DLD1 (cell line): ENCODE measurements around the gene MAPKAP1.

Source experiments
- in situ Hi-C: cut with HindIII; loops from 2 replicates; pipeline ENCODE4 v1.10.0; 2017; ENCODE audit warnings: low sequenced_read_pairs

The MAPKAP1 gene

DNA sequence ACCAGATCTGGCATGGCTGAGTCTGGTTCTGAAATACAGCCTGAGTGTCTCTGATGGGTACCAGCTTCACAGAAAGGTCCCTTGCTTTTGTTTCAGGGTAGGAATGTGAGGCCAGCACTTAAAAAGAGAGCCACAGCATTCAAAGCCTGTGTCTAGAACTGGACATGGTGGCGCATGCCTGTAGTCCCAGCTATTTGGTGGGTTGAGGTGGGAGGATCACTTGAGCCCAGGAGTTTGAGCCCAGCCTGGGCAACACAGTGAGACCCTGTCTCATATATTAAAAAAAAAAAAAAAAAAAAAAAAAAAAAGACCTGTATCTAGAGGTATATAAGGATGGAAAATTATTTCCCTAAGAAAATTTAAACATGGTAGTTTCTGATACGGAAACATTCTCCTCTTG, 243.1 kb downstream of the MAPKAP1 start:
- in situ Hi-C loops = no loop called here

DNA sequence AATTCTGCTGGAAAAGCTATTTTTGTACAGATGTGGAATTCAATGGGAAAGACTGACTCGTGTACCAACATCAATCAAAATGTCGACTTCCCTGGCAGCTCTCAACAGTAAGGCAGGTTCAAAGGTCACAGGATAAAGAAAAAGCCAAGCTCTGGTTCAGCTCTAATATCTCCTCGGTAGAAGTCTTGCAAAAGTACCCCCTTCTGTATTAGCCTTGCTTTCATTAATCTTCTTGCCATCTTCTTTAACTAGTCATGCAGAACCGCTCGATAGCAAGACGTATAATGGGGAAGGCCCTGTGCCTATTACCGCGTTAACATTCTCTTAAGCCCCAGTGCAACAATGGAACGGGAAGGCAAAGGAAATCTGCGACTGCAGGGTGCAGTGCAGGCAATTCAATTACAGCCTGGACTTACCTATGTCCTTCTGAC, 244.1 kb downstream of the MAPKAP1 start:
- in situ Hi-C loops = no loop called here

DNA sequence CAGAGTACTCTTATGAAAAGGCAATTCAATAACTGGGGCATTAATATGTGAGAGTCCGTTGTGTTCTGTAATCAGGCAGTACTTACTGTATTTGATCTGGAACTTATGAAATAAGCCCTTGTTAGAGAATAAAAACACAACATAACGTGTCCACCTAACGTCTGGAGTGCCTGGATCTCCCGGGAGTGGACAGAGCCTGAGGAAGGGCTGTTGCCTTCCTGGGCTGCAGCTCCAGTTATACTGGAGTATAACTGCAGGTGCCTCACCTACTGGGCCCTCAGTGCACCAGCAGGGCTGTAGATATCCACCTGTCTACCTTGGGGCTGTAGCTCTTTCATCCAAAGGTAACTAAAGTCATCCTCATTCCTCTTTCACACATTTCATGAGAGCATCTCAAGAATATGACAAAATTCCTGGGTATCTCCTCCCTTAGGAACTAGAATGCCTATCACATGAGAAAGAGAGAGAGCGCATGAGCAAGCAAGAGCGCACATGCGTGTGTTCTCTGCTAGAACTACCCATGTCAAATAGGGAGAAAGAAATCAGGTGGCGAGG, 245.3 kb downstream of the MAPKAP1 start:
- in situ Hi-C loops = no loop called here

DNA sequence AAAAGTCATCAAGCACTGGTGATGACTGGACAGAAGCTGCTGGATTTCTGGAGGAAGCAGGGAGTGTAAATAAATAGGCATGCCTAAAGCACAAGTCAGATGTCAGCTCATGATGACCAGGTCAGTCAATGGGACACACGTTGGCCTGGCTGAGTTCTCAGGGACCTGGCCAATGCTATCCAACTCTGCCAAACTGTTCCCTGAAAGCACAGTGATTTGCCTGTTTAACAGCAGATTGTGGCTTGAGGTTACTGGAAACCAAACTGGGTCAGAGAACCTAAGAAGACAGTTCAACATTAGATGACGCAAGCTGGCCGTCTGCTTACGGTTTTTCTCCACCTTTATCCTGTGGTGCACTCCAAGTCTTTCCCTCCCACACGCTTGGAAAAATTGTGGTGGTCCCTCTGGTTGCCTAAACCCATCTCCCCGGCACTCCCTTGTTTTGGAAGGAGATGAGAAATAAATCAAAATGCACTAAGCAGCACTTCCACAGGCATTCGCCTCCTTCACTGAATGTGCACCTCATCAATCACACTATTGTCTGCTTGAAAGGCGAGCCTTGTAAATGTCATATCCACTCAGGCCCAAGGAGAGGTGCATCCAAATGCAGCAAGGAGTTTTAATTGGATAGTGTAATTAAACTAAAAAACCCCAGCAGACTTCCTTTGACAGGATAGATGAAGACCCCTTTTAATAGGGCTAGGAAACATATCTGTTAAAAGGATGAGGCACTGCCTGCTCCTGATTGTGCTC, 245.9 kb downstream of the MAPKAP1 start:
- in situ Hi-C loops = no loop called here

DNA sequence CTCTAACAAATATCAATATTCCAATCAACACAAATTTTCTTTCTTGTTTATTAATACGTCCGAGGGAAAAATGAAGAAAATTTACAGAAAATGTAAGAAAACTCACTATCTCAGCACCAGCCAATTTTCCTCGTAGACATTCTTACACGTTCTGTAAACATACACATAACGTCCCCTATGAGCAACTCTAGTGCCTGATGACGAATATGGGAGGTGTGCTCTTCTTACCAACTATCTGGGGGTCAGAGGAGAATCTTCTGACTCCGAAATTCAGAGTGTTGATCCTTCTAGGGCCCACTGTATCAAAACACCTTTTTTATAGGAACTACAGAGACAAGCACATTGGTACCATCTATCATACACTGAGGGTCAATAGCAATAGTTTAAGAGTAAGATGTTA, 246.7 kb downstream of the MAPKAP1 start:
- in situ Hi-C loops = no loop called here

DNA sequence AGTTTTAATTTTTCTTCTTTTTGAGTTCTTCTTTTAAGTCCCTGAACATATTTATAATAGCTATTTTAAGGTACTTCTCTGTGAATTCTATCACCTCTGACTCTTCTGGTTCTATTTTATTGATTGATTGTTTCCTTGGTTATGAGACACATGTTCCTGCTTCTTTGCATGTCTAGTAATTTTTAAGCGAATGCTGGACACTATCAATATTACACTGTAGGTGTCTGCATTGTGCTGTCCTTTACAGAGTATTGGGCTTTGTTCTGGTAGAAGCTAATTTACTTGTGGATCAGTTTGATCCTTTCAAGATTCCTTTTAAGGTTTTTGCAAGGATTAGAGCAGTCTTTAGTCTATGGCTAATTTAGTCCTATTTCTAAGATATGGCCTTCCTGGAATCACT, 249.7 kb downstream of the MAPKAP1 start:
- in situ Hi-C loops = no loop called here

DNA sequence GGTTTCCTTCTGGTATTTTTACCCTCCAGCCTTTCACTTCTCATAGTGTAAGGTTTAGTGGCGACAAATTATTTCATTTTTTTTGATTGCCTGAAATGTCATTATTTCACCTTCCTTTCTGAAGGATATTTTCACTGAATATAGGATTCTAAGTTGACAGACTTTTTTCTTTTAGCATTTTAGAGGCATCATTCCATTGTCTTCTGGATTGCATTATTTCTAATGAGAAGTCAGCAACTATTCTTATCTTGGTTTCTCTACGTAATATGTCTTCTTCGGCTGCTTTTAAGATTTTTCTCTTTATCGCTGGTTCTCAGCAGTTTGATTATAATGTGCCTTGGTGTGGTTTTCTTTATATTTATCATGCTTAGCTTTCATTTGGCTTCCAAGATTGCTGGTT, 251.1 kb downstream of the MAPKAP1 start:
- in situ Hi-C loops = no loop called here

DNA sequence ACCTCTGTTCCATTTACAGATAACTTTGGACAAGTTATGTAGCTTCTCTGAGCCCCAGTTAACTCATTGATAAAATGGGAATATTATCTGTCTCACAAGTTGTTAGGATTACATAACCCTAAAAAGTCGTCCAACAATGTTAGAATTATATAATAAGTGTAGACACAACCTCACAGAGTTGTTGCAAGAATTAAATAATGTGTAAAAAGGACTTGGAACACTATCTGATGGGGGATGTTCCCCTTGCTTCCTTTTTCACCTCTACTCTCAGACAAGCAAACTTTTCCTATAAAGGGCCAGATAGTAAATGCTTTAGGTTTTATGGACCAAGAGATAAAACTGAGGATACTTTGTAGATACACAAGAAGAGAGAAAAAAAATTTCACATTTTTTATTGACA, 251.9 kb downstream of the MAPKAP1 start:
- in situ Hi-C loops = no loop called here

DNA sequence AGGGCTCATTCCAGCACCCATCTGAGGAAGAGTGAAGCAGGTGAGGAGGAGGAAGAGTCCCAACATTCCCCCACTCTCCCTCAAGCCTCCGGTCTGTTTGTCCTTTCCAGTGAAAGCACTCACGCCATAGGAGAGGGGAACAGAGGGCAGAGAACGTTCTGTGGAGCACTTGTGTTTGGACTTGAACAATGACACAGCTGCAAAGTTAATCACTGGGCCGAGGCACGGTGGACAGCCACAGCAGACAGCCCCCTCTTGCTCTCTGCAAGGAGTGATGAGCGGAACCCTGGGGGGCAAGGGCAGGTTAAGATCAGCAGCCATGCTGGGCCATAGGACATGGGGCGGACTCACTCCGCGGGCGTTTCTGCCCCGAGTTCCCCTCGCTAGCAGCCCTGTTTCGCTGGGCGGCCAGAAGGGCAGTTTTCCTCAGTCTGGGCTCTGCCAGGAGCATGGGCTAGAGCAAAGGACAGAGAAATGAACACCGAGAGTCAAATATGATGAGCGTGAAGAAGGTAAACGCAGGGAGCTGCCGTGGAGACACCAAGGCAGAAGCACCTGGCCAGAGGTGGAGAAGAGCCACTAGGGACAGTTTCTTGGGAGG, 259.7 kb downstream of the MAPKAP1 start:
- in situ Hi-C loops = no loop called here

DNA sequence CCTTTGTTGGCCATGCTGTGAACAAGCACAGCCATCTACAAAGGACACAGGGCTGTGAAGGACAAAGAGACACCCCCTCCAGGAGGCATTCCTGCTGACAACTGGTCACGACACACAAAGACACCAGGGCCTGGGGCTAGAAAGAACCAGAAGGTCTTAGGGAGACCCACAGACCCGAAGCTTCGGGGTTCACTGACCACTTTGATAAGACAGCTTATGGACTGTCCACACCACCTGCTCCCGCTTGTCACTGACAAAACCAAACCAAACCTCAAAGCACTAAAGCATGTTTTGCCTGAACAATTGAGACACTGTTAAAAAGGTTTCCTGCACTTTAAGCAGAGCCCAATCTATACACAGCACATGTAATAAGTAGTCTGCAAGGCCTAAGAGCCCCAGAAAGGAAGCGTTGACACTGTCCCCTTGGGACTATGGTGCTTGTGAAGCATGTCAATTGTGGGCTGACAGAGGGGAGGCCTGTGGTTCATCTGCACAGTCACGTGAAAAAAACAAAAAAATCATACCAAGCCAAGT, 260.4 kb downstream of the MAPKAP1 start:
- in situ Hi-C loops = no loop called here

DNA sequence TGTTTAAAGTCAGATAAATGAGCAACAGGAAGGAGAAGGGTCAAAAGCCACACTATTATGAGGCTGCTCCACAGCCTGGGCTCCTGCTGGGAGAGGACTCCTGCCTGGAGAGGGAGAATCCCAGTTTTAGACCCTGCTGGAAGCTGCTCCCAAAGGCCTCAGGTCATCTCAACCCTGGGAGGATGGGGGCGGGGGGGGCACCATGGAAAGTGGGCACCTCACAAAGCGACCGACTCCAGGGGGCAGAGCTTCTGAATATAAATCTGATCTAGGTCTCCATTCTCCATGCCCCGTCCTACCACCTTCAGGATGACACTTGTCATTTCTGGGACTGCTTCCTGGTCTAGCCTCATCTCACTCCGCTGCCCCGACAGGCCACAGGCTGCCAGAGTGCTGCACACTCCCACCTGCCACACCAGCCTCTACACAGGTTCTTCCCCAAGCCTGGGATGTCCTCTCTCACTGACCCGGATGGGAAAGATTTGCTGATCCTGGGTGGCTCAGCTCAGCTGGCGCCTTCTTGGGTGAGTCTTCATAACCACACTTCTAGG, 262.0 kb downstream of the MAPKAP1 start:
- in situ Hi-C loops = no loop called here

DNA sequence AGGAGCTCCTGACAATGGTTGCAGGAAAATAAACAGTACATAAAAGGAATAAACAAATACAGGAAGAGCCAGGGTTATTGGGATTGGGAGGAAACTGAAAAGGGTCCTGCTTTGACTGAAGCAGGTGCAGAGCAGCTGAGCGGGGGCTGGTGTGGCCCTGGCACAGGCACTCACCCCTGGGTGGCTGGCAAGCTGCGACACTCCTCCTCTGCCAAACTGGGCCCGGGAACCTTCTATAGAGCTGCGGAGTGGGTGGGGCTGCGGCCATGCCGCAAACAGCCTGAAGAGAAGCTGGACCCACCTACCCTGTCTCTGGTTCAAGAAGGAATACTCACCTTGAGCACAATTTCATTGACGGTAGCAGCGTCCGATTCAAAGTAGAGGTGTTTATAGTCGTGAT, 262.8 kb downstream of the MAPKAP1 start:
- in situ Hi-C loops = no loop called here

DNA sequence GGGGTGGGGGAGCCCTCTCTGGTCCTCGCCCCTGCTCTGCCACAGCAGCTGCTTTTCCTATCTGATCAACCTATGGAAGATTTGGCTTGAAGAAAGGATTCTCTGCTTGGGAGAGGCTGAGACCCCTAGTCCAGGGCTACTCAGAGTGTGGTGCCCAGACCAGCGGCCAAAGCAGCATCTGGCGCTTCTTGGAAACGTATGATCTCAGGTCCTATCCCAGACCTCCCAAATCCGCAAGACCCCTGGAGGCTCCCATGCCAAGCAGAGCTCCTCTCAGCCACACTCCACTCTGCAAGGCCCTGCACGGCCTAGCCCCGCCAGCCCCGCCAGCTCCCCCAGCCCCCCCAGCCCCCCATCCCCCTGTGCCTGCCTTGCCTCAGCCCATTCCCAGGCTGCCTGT, 263.6 kb downstream of the MAPKAP1 start:
- in situ Hi-C loops = no loop called here

DNA sequence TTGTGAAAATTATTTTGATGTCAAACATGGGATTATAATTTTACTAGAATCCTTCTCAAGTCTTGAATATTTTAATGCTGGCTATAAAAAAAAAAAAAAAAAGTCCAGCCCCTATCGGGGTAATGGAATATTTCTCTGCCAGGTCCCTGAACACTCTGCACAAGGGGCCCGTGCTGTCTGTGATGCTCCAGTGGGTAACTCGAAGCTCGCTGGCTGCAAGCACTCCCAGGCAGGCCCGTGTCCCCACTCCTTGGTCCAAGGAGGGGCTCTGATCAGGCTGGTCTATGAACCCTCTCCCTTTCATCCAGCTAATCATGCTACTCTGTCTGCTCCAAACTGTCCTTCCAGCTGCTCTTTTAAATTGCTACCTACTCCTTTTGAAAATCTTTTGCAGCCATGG, 264.6 kb downstream of the MAPKAP1 start:
- in situ Hi-C loops = no loop called here

DNA sequence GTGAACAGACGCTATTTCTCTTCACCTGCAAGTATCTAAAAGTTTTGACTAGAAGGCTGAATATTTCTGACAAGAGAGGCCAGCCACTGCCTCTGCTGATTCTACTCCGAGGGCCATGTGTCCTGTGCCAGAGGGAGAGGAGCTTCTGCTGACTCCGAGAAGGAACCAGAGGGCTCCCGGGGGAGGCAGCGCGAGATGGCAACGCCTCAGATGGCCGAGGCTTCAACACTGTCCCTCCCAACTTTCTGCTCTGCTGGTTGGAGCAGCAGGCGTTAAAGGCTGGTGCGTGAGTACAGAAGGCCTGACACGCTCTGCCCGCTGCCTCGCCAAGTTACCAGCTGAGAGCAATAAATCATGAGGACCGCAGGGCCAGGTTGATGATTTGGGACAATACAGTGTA, 266.6 kb downstream of the MAPKAP1 start:
- in situ Hi-C loops = no loop called here

DNA sequence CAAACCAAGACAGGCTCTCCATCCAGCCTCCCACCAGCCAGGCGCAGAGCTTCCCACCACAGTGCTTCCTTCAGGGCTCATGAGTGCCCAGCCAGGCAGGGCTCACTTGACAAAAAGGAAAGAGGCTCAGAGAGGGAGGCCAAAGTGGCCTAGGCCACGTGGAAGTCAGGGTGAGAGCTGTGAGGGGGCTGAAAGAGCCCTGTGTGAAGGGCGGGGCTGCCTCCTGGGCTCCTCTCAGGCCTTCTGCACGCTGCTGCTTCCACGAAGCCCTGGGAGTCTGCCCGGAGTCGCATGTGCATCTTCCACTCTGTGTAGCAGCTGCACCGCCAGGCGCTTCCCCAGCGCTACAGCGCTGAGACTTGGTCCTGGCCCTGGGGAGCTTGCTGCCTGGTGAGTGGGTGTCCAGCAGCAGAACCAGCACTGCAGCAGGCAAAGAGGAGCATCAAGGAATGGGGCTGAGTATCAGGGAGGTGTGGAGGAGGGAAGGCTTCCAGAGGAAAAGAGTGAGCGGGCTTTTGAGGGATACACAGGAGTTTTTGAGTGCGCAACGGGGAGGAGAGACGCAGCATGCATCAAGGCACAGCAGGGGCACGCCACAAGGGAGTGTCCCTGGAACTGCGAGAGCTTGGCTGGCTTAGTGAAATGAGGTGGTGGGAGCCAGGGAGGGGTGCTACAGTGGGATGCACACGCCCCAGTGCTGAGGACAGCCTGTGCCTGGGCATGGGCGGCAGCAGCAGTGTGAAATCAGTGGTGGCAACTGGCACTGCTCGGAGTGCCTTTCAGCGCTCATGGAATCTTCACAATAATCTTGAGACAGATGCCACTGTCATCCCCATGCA, 267.4 kb downstream of the MAPKAP1 start:
- in situ Hi-C loops = no loop called here

DNA sequence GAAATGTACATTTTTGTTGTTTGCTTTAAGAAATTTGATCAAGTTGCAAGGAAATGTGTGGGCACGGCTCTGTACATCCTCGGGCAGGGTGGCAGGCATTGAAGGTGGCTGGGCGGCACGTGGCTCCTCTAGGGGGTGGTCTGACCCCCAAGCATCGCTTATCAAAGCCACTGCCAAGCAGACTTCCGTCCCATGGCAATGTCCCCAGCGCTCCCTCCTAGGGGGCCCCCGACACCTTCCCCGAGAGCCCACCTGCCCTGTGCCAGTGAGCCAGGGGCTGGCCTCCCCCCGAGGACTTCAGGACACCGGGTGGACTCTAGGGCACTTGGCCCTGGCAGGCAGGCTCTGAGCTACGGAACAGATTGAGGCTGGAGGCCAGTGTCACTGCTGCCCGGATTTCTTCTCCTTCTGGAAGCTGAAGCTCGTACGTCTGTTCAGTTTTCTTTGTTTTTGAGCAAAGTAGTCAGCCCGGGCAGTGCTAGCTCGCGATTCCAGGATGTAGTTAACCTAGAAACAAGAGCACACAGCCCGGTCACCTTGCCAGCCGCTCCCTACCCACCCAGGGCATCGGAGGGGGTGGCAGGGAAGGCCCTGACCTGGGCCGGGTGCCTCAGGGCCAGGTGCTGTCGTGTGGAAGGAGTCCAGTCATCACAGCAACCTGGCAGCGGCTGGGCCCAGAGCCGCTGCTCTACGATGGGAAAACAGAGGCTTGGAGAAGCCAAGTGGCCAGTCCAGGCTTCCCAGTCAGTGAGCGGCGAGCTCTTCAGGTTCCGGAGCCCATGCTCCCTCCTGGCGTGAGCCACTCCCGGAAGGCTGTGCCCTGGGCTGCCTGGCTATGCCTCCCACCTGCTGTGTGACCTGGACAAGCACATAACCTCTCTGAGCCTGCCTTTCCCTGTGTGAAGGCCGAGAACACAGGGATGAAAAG, 268.2 kb downstream of the MAPKAP1 start:
- in situ Hi-C loops = no loop called here

DNA sequence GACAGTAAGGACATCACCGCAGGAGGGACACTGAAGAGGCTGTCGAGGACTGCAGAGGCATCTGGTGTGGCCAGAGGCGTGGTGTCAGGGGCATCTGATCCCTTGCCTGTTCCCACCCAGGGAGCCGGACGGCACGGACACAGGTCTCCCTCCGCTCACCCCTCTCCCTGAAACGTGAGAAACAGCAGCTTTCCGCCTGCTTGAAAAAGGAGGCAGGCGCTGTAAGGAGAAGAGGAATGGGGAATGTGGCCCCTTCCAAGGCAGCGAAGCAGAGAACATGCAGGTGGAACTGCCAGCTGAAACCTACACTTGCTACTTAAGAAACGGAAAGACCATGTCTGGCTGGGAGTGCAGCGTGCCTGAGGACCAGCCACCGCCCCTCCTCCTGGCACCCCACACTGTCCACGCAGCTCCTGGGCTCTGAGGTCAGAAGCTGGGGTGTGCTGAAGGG, 269.2 kb downstream of the MAPKAP1 start:
- in situ Hi-C loops = no loop called here

DNA sequence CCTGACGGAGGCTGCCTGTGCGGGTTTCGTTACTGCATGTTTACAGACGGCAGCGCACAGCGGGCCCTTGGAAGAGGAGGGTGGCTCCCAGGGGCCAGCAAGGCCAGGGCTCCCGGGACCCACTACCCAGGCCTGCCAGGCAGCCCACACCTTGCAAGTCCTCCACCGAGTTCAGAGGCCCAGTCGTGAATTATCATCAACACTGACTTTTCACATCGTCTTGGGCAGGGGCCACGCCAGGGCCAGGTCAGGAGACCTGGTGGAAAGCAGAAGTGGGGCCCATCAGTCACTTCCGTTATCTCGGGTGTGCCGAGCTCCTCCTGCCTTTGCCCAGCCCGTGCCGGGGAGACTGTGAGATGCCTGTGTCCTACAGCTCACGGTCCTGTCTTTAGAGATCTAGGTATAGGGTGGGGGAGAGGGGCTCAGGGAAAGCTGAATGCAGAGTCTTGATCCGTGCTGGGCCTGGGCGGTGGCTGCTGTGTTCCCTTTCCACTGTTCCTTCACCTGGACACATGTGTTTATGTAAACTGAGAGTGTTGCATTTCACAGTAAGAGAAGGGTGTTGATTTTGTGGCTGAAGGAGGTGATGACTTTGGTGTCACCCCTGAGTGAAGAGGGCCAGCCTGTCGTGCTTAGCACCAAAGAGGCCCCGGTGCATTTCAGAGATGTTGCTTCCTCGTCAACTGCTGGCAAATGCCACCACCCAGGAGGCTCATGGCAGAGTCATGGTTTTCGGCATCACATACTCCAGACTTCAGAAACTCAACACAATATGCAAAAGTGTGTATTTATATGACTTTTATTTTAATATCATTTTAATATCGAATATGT, 270.2 kb downstream of the MAPKAP1 start:
- in situ Hi-C loops = no loop called here
